Tongue (tissue), 2 donors: ENCODE results near the gene BAX. TPM values are rescaled to one million over a fixed set of nuclear protein-coding genes. Genes with fewer than 3 reads are reported as not detected.

Experiments used
- DNase-seq: peaks from one replicate; pipeline ENCODE4 v3.0.0-alpha.2; 2015
- total RNA-seq: library from RNA; depleted of rRNA; stranded (reverse); fragments of >200 nt; gene quantifications from one replicate; pipeline ENCODE4 v1.2.3, GENCODE V29; 2014

BAX gene
- total RNA-seq, 1 donor from 2014 or later = 22.1 TPM

GRCh38 chr19:48985711-48986110 is 31.0 kb downstream of the BAX start:
- DNase-seq = no peak

- DNase-seq = no peak
These were observed 31.5 kb downstream of the BAX start for GRCh38 chr19:48986211-48986610.

GRCh38 chr19:48987323-48987722 is 32.6 kb downstream of the BAX start:
- DNase-seq = no peak

- no peak for DNase-seq
These were observed 33.6 kb downstream of the BAX start for GRCh38 chr19:48988286-48988685.

- no peak for DNase-seq
These were observed 34.2 kb downstream of the BAX start for GRCh38 chr19:48988860-48989259.

- peak; percentile 82 for DNase-seq
These were observed 35.1 kb downstream of the BAX start for GRCh38 chr19:48989701-48990291.

- DNase-seq = no peak
These were observed 35.7 kb downstream of the BAX start for GRCh38 chr19:48990400-48990799.

GRCh38 chr19:48991011-48991609 is 36.4 kb downstream of the BAX start:
- DNase-seq = no peak

- peak; percentile 83 for DNase-seq
These were observed 37.4 kb downstream of the BAX start for GRCh38 chr19:48991873-48992580.

- DNase-seq = no peak
These were observed 38.0 kb downstream of the BAX start for GRCh38 chr19:48992581-48993174.

- DNase-seq = peak; percentile 100
These were observed 38.7 kb downstream of the BAX start, which contains the start of the genes GYS1 and RUVBL2 for GRCh38 chr19:48993175-48994034. TSS of gene GYS1 (minus strand) at chr19:48993309. CDS start at chr19:48993112, 197 bp downstream. TSS of gene RUVBL2 (plus strand) at chr19:48993887. CDS start at chr19:48993912, 25 bp downstream.

GRCh38 chr19:48994035-48994386 is 39.3 kb downstream of the BAX start:
- DNase-seq = no peak

- DNase-seq = no peak
These were observed 43.3 kb downstream of the BAX start for GRCh38 chr19:48997972-48998371.

GRCh38 chr19:48999481-49000325 is 45.0 kb downstream of the BAX start:
- DNase-seq = peak; percentile 74

GRCh38 chr19:49004133-49004532 is 49.5 kb downstream of the BAX start:
- DNase-seq = no peak

- no peak for DNase-seq
These were observed 50.4 kb downstream of the BAX start for GRCh38 chr19:49004964-49005614.

GRCh38 chr19:49006905-49007304 is 52.2 kb downstream of the BAX start:
- DNase-seq = no peak

GRCh38 chr19:49009828-49010227 is 55.2 kb downstream of the BAX start:
- DNase-seq = no peak

GRCh38 chr19:49010453-49010852 is 55.8 kb downstream of the BAX start:
- no peak for DNase-seq

GRCh38 chr19:49011194-49011593 is 56.5 kb downstream of the BAX start:
- DNase-seq = no peak
